Cortex of kidney (tissue), 1 donor: Measurements from ENCODE around the gene SP140.
"Not testable (repeated sequence)": the region's sequence is repeated elsewhere in the genome, so short reads cannot be mapped to it uniquely, and the experiment has no call there.

Experiments
- DNase-seq: peaks from one replicate; lab custom pipeline; 2025; lab: John Stamatoyannopoulos, UW

SP140 gene

GRCh38 chr2:230225486-230225885 is at the start of gene SP140:
SP140 (plus strand) TSS chr2:230225736; CDS start chr2:230225845, 109 bp downstream.
- DNase-seq = no peak

DNA sequence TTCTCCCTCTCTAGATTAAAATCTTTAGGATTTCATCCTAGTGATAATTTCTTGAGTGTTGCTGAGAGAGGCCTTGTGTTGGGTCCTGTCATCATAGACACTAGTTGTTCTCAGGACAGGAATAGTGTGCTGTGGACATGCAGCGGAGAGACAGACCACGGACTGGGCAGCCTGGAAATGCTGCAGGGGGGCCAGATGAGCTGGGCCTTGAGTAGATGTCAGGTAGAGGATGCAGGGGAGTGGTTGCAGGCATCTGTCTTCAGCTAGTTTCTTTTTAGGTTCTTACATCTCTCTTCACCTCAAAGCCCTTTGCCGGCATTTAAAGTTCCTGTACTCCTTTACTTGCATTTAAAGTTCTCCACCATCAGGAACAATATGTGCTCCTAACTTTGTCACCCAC is 48.5 kb upstream of the SP140 start:
- no peak for DNase-seq

DNA sequence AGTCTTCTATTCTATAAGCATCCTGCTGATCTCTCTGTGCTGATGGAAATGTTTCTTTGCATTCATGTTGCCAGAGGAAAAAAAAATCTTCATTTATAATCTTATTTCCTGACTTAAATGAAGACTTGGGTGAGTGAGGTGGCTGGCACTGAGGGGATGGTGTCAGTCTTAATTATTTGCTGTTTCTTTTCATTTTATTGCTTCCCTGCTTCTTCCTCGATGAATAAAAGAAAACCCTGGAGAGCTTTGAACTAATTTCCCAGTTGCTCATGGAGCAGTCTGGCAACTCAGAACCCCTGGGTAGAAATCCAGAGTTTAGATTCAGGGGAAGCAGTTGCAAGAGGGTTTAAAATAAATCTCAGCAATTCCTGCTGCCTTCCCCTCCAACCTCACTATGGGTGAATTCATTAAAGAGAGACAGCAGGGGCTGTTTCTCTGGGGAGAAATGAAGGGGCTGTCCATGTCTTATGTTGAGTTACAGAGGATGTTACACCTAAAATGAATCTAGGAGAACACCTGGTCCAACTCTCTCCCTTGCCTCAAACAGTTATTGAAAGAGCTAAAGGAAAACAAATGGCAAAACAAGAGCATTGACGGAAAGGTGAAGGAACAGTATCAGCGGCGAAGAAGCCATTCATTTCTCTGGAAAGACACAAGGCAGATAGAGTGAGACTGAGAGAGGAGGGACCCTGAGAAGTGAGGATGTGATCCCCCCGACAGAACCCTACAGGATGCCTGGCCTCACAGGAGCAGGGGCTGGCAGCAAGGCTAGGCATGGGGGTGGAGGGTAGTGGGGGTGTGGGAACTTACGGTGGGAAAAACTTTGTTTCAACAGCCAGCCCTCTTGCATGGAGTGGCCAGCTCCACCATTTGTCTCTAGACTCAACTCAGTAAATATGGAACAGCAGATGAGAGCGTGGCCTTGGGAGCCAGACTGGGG is 46.7 kb upstream of the SP140 start:
- no peak for DNase-seq

DNA sequence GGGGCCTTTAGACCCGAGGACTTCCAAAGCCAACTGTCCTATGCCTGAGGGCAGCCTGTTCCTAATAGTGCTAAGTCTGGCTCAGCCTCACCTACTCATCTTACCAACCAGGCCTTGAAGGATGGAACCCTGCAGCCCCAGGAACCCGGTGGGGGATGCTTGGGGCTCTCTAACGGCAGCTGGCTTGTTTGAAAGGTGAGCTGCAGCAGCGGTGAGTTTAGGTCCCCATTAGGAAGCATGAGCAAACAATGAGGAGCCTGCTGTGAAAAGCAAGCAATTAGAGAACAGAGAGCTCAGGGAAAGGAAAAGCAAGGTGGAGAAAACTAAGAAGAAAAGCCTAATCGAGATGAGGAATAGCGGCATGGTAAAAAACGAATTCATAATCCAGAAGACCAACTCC is 45.6 kb upstream of the SP140 start:
- DNase-seq = no peak

DNA sequence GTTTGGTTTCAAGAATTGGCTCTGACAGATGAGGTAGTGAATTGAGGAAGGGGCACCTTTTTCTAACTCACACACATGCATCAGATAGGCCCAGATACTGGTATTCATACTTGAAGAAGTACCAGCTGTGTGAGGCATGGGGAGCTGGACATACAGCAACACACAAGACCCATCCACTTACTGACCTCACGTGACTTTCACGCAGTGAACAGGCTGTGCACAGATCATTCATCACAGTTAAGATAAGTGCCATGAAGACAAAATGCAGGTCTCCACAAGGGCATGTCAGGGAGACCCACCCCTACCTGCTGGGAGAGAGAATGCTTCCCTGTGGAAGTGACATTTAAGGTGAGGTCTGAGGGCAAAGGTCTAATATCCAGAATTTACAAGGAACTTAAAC is 44.3 kb upstream of the SP140 start:
- DNase-seq = no peak

- DNase-seq = no peak
Observed at GRCh38 chr2:230184727-230185578, 40.6 kb upstream of the SP140 start.

DNA sequence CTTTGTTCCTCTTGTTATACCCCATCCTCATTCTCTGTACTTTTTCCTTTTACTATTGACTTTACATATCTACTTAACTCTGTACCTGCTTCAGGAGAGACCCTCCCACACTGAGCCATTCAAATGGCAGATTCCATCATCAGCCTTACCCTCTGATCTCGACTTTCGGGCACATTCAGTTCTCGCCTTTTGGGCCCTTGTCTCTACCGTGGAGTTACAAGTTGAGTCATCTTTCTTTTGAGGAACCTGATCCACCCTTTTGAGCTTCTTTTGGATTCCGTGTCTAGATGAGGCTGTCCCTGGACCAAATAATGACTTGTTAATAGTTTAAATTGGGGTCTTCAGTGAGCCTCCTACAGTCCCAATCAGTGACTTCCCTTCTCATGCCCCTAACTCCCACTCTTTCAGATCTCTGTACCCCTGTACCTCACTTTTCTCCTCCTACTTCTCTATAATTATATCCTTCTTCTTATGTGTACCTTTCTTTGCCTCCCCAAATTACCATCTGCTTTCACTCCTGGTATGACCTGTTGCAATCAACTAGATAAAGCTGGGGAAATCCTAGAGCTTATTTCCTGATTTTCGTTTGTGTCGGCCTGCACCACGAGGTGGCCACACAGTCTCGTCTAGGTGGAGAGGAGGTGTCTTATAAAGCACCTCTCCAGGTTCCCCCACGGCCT is 23.0 kb upstream of the SP140 start:
- DNase-seq = no peak

GRCh38 chr2:230203110-230203676 is 22.3 kb upstream of the SP140 start:
- no peak for DNase-seq

GRCh38 chr2:230205034-230205433 is 20.5 kb upstream of the SP140 start:
- no peak for DNase-seq

DNA sequence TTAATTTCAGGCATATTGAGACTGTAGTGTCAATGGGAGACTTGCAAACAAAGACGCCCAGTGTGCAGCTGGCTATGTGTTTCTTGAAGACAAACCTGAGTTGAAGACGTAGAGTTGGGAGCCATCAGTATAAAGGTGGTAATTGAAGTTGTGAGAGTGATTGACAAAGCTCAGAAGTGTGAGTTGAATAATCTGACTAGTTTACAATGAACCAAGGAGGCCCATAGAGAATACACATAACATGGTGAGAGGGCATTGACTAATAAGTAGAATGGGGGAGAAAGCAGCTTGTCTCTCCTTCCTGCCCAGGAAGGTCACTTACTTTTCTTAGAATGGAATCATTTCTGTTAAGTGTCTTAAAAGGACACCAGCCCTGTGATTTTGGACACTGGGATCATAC is 19.8 kb upstream of the SP140 start:
- DNase-seq = no peak

- DNase-seq = no peak
Observed at GRCh38 chr2:230208576-230208975, 17.0 kb upstream of the SP140 start.

DNA sequence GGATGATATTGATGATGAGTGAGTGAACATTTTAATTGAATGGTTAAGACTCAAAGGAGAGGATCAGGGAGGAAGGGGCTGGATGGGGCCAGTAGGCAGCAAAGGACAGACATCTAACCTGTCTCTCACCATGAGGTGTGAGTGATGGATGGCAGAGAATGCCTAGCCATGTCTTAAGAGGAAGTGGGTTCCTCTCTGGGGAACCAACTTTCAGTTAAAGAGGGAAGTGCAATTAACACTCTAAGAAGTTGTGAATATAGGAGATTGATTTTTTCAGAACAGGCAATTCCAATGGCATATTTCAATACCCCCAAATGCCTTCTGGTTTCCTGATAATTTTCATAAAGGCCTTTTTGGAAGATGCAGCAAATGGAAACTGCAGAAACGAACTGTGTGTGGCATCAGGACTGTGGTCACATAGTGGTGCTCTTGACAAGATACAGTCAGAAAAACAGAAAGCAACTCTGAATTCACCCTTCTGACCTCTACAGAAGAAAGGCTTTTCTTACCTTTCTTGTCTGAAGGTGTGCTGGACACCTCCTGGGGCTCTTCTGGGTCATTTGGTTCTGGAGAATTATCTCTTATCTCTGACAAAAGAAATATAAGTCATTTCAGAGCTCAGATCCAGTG is 16.0 kb upstream of the SP140 start:
- DNase-seq = no peak

DNA sequence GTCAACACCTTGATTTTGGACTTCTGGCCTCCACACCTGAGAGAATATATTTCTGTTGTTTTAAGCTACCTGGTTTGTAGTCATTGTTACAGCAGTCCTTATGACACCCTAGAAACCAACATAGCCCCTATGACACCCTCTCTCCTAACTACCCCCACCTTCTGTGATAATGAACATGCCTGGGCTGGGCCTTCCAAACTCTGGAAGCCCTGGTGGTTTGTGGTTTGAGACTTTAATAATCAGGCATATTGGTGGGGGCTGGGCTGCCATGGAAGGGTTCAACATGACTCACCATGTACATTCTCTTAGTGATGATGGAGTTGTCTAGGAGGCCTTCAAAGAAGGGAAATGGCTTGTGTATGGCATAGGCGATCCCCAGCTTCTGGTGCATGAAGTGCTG is 9.0 kb upstream of the SP140 start:
- no peak for DNase-seq

GRCh38 chr2:230217424-230217823 is 8.1 kb upstream of the SP140 start:
- no peak for DNase-seq

DNA sequence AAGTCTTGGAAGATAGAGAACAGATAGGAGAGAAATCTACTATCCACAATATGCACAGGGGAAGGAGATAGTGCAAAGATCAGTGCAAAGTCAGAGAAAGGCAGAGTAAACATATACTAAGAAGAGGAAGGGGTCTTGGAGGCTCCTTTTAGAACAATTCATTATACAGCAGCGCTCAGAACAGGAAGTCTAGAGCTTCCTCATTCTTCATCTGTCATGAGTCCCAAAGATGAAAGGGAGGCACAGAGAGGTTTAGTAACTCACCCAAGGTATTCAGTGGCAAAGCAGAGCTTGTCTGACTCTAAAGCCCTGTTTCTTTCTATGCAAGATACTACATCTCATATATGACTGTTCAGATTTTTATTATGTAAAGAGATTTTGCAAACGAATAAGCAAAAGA is 7.1 kb upstream of the SP140 start:
- DNase-seq = no peak

GRCh38 chr2:230219419-230220331 is 5.9 kb upstream of the SP140 start, which contains the start of gene SP110:
SP110 (minus strand) TSS chr2:230219984; CDS start chr2:230216927, 3,057 bp downstream.
- DNase-seq = no peak

GRCh38 chr2:230220347-230220969 is 5.1 kb upstream of the SP140 start:
- no peak for DNase-seq

DNA sequence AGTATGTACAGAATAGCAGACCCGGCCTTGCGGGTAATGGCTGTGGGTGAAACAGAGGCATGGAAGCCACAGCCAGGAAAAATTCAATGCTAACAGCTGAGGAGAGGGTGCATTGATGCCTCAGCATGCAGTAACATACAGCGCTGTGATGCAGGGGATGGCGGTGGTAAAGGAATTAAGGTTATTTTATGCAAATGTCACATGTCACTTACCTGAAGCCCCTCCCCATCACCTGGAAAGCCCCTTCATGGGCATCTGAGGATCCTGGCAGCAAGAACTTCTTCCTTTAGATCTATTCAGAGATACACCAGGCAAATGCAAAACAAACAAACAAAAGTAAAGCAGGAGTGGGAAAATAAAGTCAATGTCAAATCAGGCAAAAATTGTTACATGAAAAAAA is 4.0 kb upstream of the SP140 start:
- DNase-seq = no peak

DNA sequence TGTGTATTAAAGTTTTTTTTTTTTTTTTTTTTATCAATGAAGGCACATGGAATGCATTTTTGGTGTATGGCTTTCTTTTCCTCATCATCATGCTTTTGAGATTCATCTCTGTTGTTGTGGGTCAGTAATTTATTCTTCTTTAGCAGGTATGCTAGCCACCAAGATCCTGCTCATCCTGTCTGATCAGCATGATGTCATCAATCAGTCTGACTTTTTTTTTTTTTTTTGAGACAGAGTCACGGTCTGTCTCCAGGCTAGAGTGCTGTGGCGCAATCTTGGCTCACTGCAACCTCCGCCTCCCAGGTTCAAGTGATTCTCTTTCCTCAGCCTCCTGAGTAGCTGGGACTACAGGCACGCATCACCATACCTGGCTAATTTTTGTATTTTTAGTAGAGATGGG is 2.7 kb upstream of the SP140 start:
- DNase-seq = not testable (repeated sequence)

DNA sequence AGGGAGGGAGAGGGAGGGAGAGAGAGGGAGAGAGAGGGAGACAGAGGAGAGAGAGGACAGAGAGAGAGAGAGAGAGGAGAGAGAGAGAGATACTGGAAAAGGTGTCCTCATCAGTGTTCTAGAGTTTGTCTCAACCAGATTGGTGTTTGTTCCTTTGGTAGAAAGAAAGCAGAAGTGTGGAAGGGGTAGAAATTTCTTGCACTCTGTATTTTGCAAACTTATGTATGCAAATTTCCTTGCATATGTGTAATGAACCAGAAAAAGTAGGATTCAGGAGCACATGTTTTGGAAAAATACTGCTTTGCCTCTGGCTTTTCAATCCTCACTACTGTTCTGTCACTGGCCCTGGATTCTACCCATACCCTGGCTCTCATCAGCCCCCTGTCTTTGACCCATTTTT is 1.1 kb upstream of the SP140 start:
- no peak for DNase-seq
